GM20000 (cell line): ENCODE data around the gene HDAC1.

Experiments
- DNase-seq: peaks from one replicate; pipeline ENCODE4 v3.0.0; 2012; ENCODE audit warnings: low spot score
- CTCF ChIP-seq: IDR thresholded peaks from 2 replicates; pipeline ENCODE4 v1.5.1; 2012; ENCODE audit warnings: mild to moderate bottlenecking, control low read depth; ENCODE audit errors: extremely low read depth, missing control alignments

The HDAC1 gene

DNA sequence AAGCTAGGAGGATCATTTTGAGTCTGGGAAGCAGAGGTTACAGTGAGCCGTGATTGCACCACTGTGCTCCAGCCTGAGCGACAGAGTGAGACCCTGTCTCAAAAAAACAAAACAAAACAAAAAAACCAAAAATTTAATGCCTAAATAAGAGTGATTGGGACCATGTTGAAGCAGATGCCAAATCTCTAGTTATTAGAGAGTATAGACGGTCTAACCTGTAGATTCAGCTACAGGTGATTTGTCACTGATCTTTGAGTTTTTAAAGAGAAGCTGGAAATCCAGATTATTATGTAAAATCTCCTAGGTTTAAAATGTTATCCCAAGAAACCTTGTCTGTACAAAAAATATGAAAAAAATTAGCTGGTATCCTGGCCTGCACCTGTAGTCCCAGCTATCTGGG is 11.5 kb downstream of the HDAC1 start:
- DNase-seq: no peak
- TF ChIP-seq CTCF: no peak

- TF ChIP-seq CTCF: no peak
- no peak for DNase-seq
Observed at GRCh38 chr1:32303997-32304622, 12.2 kb downstream of the HDAC1 start.

DNA sequence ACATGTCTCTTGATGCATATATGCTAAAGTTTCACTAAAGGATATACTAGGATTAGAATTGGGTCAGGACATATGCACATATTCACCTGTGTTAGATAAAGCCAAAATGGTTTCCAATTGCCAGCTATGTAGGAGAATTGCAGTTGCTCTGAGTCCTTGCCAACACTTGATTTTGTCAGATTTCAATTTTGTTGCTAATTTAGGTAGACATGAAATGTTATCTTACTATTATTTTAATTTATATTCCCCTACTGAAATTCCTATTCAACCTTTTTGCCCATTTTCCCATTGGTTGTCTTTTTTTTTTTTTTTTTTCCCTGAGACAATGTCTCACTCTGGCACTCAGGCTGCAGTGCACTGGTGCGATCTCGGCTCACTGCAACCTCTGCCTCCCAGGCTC is 13.4 kb downstream of the HDAC1 start:
- TF ChIP-seq CTCF: no peak
- DNase-seq: no peak

DNA sequence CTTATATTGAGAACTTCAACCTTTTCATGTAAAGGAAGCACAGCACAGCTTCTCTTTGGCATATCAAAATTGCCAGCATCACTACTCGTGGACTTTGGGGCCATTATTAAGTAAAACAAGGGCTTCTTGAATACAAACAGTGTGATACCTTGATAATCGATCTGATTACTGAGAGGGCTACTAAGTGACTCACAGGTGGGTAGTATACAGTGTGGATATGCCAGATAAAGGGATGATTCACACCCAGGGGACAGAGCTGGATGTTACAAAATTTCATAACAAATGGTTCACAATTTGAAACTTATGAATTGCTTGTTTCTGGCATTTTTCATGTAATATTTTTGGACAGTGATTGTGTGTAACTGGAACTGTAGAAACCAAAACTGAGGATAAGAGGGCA is 15.4 kb downstream of the HDAC1 start:
- no peak for TF ChIP-seq CTCF

DNA sequence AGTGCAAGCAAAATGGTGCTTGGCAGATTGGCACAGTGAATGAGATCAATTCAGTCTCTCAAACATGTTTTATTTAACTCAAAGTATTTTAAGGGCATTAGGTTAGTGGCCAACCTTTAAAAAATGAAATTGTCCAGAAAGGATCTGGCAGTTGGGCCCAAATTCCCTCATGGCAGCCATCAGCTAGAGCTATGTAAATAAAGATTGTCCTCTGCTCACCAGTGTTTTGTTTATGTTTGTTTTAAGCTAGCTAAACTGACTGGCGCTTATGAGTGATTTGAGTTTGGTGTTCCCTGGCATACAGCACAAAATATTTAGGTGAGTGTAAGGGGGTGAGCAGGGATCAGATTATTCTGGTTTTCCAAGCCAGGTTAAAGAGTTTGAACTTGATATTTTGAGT is 18.1 kb downstream of the HDAC1 start:
- no peak for TF ChIP-seq CTCF

More for the DNA sequence above, 15.4 kb downstream of the HDAC1 start:
- no peak for DNase-seq

GRCh38 chr1:32311709-32312393 is 20.0 kb downstream of the HDAC1 start:
- DNase-seq: no peak
- no peak for TF ChIP-seq CTCF

More for the DNA sequence above, 18.1 kb downstream of the HDAC1 start:
- DNase-seq: no peak

DNA sequence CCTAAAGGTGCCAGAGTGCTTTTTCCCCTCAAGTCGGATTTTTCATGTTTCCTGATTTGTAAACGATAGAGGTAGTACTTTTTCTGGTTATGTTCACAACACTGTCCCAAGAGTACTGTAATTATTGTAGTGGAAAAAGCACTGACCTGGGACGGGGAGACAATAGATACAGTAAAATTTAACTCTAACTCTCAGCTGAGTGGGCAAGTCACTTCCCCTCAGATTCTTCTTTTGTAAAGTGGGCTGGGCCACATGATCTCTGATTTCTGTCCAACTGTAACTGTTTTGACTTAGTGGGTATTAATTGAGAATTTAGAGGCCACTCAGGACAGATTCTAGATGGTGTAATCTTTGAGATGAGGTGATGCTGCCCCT is 25.0 kb downstream of the HDAC1 start:
- no peak for DNase-seq

More for the DNA sequence above, 25.0 kb downstream of the HDAC1 start:
- TF ChIP-seq CTCF: no peak
